AG09319 (cell line): ENCODE data around the gene PML.
A peak's percentile ranks its signal among the peaks of the same experiment; 100 is the strongest.

Experiments used
- DNase-seq: peaks from one replicate; pipeline ENCODE4 v3.0.0-alpha.2; 2010; ENCODE audit warnings: low read depth; ENCODE audit errors: extremely low read depth
- CTCF ChIP-seq: IDR thresholded peaks from 2 replicates; pipeline ENCODE4 v1.5.1; 2011; ENCODE audit warnings: low read depth, mild to moderate bottlenecking, inconsistent platforms, low read length, moderate library complexity

Gene PML

GRCh38 chr15:74038707-74039655 lies 44.5 kb downstream of the PML start:
- DNase-seq, result no peak
- no peak for TF ChIP-seq CTCF

- no peak for TF ChIP-seq CTCF
- no peak for DNase-seq
Measured at GRCh38 chr15:74039656-74040010, 45.1 kb downstream of the PML start.

- peak; percentile 75 for DNase-seq
- no peak for TF ChIP-seq CTCF
Measured at GRCh38 chr15:74040109-74040850, 45.8 kb downstream of the PML start.

- no peak for DNase-seq
- no peak for TF ChIP-seq CTCF
Measured at GRCh38 chr15:74041311-74041756, 46.8 kb downstream of the PML start.

GRCh38 chr15:74041777-74042435 lies 47.4 kb downstream of the PML start:
- no peak for DNase-seq

More at GRCh38 chr15:74041777-74042435, 47.4 kb downstream of the PML start:
- no peak for TF ChIP-seq CTCF
